ENCODE measurements around the gene PLEKHA6. TPM values are rescaled to one million over a fixed set of nuclear protein-coding genes. Genes with fewer than 3 reads are reported as not detected.

PLEKHA6 gene
- total RNA-seq, 1 experiment from 2014 or later = 5.5 TPM

GRCh38 chr1:204201348-204202040, 158.2 kb downstream of the PLEKHA6 start:
- DNase-seq (ENCODE audit: low read depth, low spot score) (no peak), ATAC-seq (no peak)
- Histone ChIP-seq H3K4me3 (ENCODE audit: low read depth in 2 of 2, low read length in 2 of 2) (no peak overlapping the region), H3K27ac (ENCODE audit: low read length) (no peak overlapping the region), H3K36me3 (ENCODE audit: control insufficient read depth, insufficient read depth, low read length) (no peaks in the 10 kb centered on the region), H3K9me3 (ENCODE audit: control insufficient read depth, insufficient read depth, low read depth, low read length) (no peaks in the 10 kb centered on the region), H3K27me3 (ENCODE audit: control insufficient read depth, insufficient read depth, low read length) (no peaks in the 10 kb centered on the region), H3K4me1 (ENCODE audit: control insufficient read depth, insufficient read depth, low read length) (no peaks in the 10 kb centered on the region)
- TF ChIP-seq POLR2AphosphoS5 (IDR thresholded peaks at IDR 0.05; ENCODE audit: low read depth, low read length) (no peak), REST (IDR thresholded peaks at IDR 0.05; ENCODE audit: insufficient read depth in 1 of 2, low read depth in 2 of 2, low read length in 1 of 2) (no peak), SIN3A (IDR thresholded peaks at IDR 0.05; ENCODE audit: borderline replicate concordance, insufficient read depth, low read depth, low read length) (no peak), CTCF (IDR thresholded peaks at IDR 0.05) (no peak), TCF7L2 (IDR thresholded peaks at IDR 0.05; ENCODE audit: low read depth, low read length) (no peak)
- POLR2A ChIA-PET = no interaction called here
- in situ Hi-C loops (cut with HindIII; ENCODE audit: low pct_unique_long_range_greater_than_20kb, low sequenced_read_pairs) = no loop called here
- intact Hi-C loops (cut with micrococcal nuclease; ENCODE audit: unreplicated experiment) = no loop called here
- CTCF ChIA-PET = no interaction called here
- BruUV-seq (replicated peaks) = no TSS peak

DNA sequence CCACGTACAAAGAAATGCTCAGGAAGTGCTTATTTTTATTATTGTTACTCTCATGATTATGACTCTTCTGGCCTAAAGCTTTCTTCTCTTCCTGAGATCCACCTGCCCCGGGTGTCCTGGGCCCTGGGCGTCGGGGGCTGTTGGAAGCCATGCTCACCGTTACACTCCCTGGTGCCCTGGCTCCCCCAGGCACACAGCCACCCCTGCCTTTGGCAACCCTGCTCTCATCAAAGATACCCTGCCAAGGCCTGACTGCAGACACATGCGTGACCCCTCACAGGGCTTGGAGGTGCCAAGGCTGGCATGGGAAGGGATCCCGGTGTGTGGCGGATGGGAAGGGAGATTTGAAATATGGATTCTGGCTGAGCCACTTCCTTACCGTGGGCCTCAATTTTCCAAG, 160.2 kb downstream of the PLEKHA6 start:
- no peak for ATAC-seq
- Histone ChIP-seq H3K4me1 (ENCODE audit: control insufficient read depth, insufficient read depth, low read length) (no peaks in the 10 kb centered on the region), H3K4me3 (ENCODE audit: low read depth in 2 of 2, low read length in 2 of 2) (no peak overlapping the region), H3K27ac (ENCODE audit: low read length) (no peak overlapping the region), H3K9me3 (ENCODE audit: control insufficient read depth, insufficient read depth, low read depth, low read length) (no peaks in the 10 kb centered on the region), H3K27me3 (ENCODE audit: control insufficient read depth, insufficient read depth, low read length) (no peaks in the 10 kb centered on the region), H3K36me3 (ENCODE audit: control insufficient read depth, insufficient read depth, low read length) (no peaks in the 10 kb centered on the region)
- ChIA-PET POLR2A (no interaction called here), CTCF (no interaction called here)
- in situ Hi-C loops (cut with HindIII; ENCODE audit: low pct_unique_long_range_greater_than_20kb, low sequenced_read_pairs) (no loop called here), intact Hi-C loops (cut with micrococcal nuclease; ENCODE audit: unreplicated experiment) (no loop called here)
- TF ChIP-seq POLR2AphosphoS5 (IDR thresholded peaks at IDR 0.05; ENCODE audit: low read depth, low read length) (no peak), REST (IDR thresholded peaks at IDR 0.05; ENCODE audit: insufficient read depth in 1 of 2, low read depth in 2 of 2, low read length in 1 of 2) (no peak), TCF7L2 (IDR thresholded peaks at IDR 0.05; ENCODE audit: low read depth, low read length) (no peak), SIN3A (IDR thresholded peaks at IDR 0.05; ENCODE audit: borderline replicate concordance, insufficient read depth, low read depth, low read length) (no peak), CTCF (IDR thresholded peaks at IDR 0.05) (no peak)
- no TSS peak for BruUV-seq (replicated peaks)
- no peak for DNase-seq (ENCODE audit: low read depth, low spot score)

Data from Panc1 (cell line).